Mesenteric fat pad (tissue), 1 donor: Measurements from ENCODE around the gene SCN4B. TPM values are rescaled to one million over a fixed set of nuclear protein-coding genes. Genes with fewer than 3 reads are reported as not detected.

Experiments
- total RNA-seq: library from RNA; stranded (reverse); fragmentation: NEBNext Ultra II Directional; extraction: Animal tissue kit (Norgen Biotek cat#: 25700); gene quantifications from one replicate; pipeline ENCODE4 v1.2.1, GENCODE V29; 2021
- donor health status: DM: yes; HTN: yes; CAD: no.

SCN4B gene
- total RNA-seq, 1 donor from 2014 or later = 2.3 TPM

Other genes with a start within 250 kb of the SCN4B start
- 0.39 TPM for gene TMPRSS13, start 223.4 kb downstream of the SCN4B start, total RNA-seq
- gene IL10RA, start 166.4 kb downstream of the SCN4B start, total RNA-seq = 32.1 TPM
- gene TMPRSS4, start 75.7 kb downstream of the SCN4B start, total RNA-seq = not detected
- not detected for gene SMIM35, start 65.9 kb downstream of the SCN4B start, total RNA-seq
- not detected for gene SCN2B, start 23.8 kb upstream of the SCN4B start, total RNA-seq
- 7.9 TPM for gene JAML, start 72.2 kb upstream of the SCN4B start, total RNA-seq
- gene MPZL3, start 99.5 kb upstream of the SCN4B start, total RNA-seq = 1.7 TPM
- gene MPZL2, start 111.5 kb upstream of the SCN4B start, total RNA-seq = 36.8 TPM
- 2.2 TPM for gene CD3E, start 151.9 kb upstream of the SCN4B start, total RNA-seq
- gene CD3D, start 189.9 kb upstream of the SCN4B start, total RNA-seq = 1.3 TPM
- gene CD3G, start 191.5 kb upstream of the SCN4B start, total RNA-seq = 1.1 TPM
- 39.3 TPM for gene UBE4A, start 206.8 kb upstream of the SCN4B start, total RNA-seq
- gene ATP5MG, start 248.8 kb upstream of the SCN4B start, total RNA-seq = 182 TPM